GM18511 (cell line): ENCODE measurements around the gene RELA.

Source experiments
- ATAC-seq: cut with Tn5 transposase; IDR thresholded peaks from one replicate; pipeline ENCODE4 v1.9.1; 2021; ENCODE audit warnings: mild to moderate bottlenecking, moderate library complexity; ENCODE audit not compliant: unreplicated experiment

Gene RELA

GRCh38 chr11:65634440-65634839 lies 28.3 kb downstream of the RELA start:
- no peak for ATAC-seq

GRCh38 chr11:65634109-65634436 lies 28.6 kb downstream of the RELA start:
- ATAC-seq, result no peak

- no peak for ATAC-seq
These were observed 29.2 kb downstream of the RELA start for GRCh38 chr11:65633390-65634108.

- ATAC-seq, result no peak
These were observed 32.5 kb downstream of the RELA start for GRCh38 chr11:65630215-65630614.

GRCh38 chr11:65629579-65629978 lies 33.1 kb downstream of the RELA start:
- ATAC-seq, result no peak

- no peak for ATAC-seq
These were observed 35.5 kb downstream of the RELA start for GRCh38 chr11:65627202-65627601.

- ATAC-seq, result no peak
These were observed 36.9 kb downstream of the RELA start for GRCh38 chr11:65625628-65626342.

- ATAC-seq, result no peak
These were observed 37.6 kb downstream of the RELA start for GRCh38 chr11:65624931-65625627.

- ATAC-seq, result no peak
These were observed 38.7 kb downstream of the RELA start for GRCh38 chr11:65623852-65624616.

GRCh38 chr11:65623177-65623576 lies 39.5 kb downstream of the RELA start:
- no peak for ATAC-seq

GRCh38 chr11:65622011-65622410 lies 40.7 kb downstream of the RELA start:
- no peak for ATAC-seq

- ATAC-seq, result no peak
These were observed 41.3 kb downstream of the RELA start for GRCh38 chr11:65621460-65621859.

GRCh38 chr11:65620666-65621065 lies 42.0 kb downstream of the RELA start:
- ATAC-seq, result no peak

- no peak for ATAC-seq
These were observed 43.3 kb downstream of the RELA start for GRCh38 chr11:65619281-65619928.

GRCh38 chr11:65618763-65619162 lies 44.0 kb downstream of the RELA start:
- ATAC-seq, result no peak

- ATAC-seq, result no peak
These were observed 44.5 kb downstream of the RELA start for GRCh38 chr11:65617990-65618751.

- no peak for ATAC-seq
These were observed 45.4 kb downstream of the RELA start for GRCh38 chr11:65617136-65617850.

GRCh38 chr11:65616575-65617001 lies 46.1 kb downstream of the RELA start:
- no peak for ATAC-seq

- ATAC-seq, result peak; percentile 10
These were observed 46.7 kb downstream of the RELA start for GRCh38 chr11:65615950-65616574.
